Mammary epithelial cell (primary cell): ENCODE measurements around the gene VSIR.

Experiments
- CTCF ChIP-seq, 2 donors: IDR thresholded peaks in 1 of 2; conservative IDR thresholded peaks in 1 of 2; 2 replicates each; pipeline ENCODE4 v1.5.1; 2011 to 2012; ENCODE audit warnings: inconsistent platforms in 2 of 2, low read length in 2 of 2, mild to moderate bottlenecking in 2 of 2, control low read depth in 1 of 2, low read depth in 1 of 2; ENCODE audit not compliant: insufficient read depth in 1 of 2; ENCODE audit errors: extremely low read depth in 1 of 2
- EZH2 ChIP-seq: IDR thresholded peaks from 2 replicates; pipeline ENCODE4 v1.6.1; 2012; ENCODE audit warnings: low read length, inconsistent platforms, borderline replicate concordance

DNA sequence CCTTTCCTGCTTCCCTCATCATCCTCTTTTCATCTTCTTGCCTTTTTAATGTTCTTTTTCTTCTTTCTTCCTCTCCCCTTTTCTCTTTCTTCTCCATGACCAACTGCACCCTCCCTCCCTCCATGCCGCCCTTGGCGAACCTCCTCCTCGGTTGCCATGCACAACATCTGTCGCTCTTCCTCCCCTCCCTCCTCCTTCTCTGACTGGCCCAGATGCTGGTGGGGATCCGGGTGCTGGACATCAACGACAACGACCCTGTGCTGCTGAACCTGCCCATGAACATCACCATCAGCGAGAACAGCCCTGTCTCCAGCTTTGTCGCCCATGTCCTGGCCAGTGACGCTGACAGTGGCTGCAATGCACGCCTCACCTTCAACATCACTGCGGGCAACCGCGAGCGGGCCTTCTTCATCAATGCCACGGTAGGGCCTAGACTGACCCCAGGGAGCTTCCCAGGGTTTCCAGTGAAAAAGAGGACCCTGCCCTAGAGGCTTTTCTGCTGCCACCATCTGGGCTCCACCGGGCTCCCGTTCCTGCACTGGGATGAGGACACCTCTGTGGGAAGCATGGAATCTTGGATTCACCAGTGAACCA is 11.5 kb upstream of the VSIR start:
- no peak for TF ChIP-seq CTCF (conservative IDR thresholded peaks at IDR 0.05 in 1 of 2, IDR thresholded peaks at IDR 0.05 in 1 of 2; ENCODE audit: extremely low read depth in 1 of 2, insufficient read depth in 1 of 2, low read depth in 1 of 2, low read length in 2 of 2)
- no peak for TF ChIP-seq EZH2
